H1 (cell line): ENCODE results near the gene TMEM106C. TPM values are rescaled to one million over a fixed set of nuclear protein-coding genes. Genes with fewer than 3 reads are reported as not detected.

Source experiments
- CTCF ChIA-PET: fragments of 300-600 bp; sonication (Branson Sonifier 250); formaldehyde crosslinking; loops from one replicate; lab custom pipeline; 2021; ENCODE audit not compliant: partially characterized antibody; lab: Charles Lee
- POLR2A ChIA-PET: fragments of 300-600 bp; sonication (Branson Sonifier 250); formaldehyde crosslinking; loops from one replicate; lab custom pipeline; 2021; ENCODE audit warnings: inconsistent platforms; ENCODE audit not compliant: partially characterized antibody; lab: Charles Lee
- DNase-seq, 2 experiments: peaks; one replicate each; pipeline versions ENCODE4 v3.0.0 to v3.0.0-alpha.2; 2010 to 2022; ENCODE audit warnings: low spot score in 2 of 2, low read depth in 1 of 2, mixed read lengths in 1 of 2
- FAIRE-seq: peaks from 2 replicates; lab custom pipeline; 2011; peaks lifted over from hg19 to GRCh38; lab: Jason Lieb, UNC
- H2AFZ ChIP-seq: 2 replicates; pipeline ENCODE4 v1.8.1; 2012; ENCODE audit warnings: low read length, inconsistent platforms
- H2AK5ac ChIP-seq: 2 replicates; pipeline ENCODE4 v1.6.1; 2013; ENCODE audit warnings: low read depth, low read length
- H2BK120ac ChIP-seq: replicated peaks from 2 replicates; pipeline ENCODE3; 2013; ENCODE audit warnings: low read depth, low read length, inconsistent platforms
- H2BK12ac ChIP-seq: 2 replicates; pipeline ENCODE4 v1.6.1; 2013; ENCODE audit warnings: low read depth, low read length
- H2BK15ac ChIP-seq: 2 replicates; pipeline ENCODE4 v1.6.1; 2013; ENCODE audit warnings: low read length
- H2BK20ac ChIP-seq: 2 replicates; pipeline ENCODE4 v1.6.1; 2013; ENCODE audit warnings: low read length
- H2BK5ac ChIP-seq: 2 replicates; pipeline ENCODE4 v1.6.1; 2013; ENCODE audit warnings: low read depth, low read length
- H3K14ac ChIP-seq: 2 replicates; pipeline ENCODE4 v1.6.1; 2013; ENCODE audit warnings: inconsistent platforms; ENCODE audit not compliant: insufficient read length
- H3K18ac ChIP-seq: 2 replicates; pipeline ENCODE4 v1.6.1; 2013; ENCODE audit warnings: low read length; ENCODE audit errors: extremely low read depth
- H3K23ac ChIP-seq: 2 replicates; pipeline ENCODE4 v1.6.1; 2013; ENCODE audit warnings: inconsistent platforms; ENCODE audit not compliant: insufficient read length
- H3K23me2 ChIP-seq: 2 replicates; pipeline ENCODE4 v1.6.1; 2013; ENCODE audit warnings: low read depth, low read length
- H3K27ac ChIP-seq: 2 replicates; pipeline ENCODE4 v1.6.1; 2011; ENCODE audit warnings: low read depth, low read length, inconsistent platforms
- H3K27me3 ChIP-seq, 4 experiments: replicated peaks in 1 of 4; 1 replicate in 1 of 4; 2 replicates in 3 of 4; pipeline versions ENCODE4 v1.6.1 to v1.8.1; 2011 to 2013; ENCODE audit warnings: low read length in 3 of 4, mild to moderate bottlenecking in 3 of 4, inconsistent platforms in 2 of 4, mixed read lengths in 2 of 4, moderate library complexity in 1 of 4; ENCODE audit not compliant: control insufficient read depth in 3 of 4, insufficient read depth in 3 of 4; ENCODE audit errors: extremely low read depth in 1 of 4
- H3K36me3 ChIP-seq, 4 experiments: 2 replicates each; pipeline versions ENCODE4 v1.6.1 to v1.8.1; 2011 to 2013; ENCODE audit warnings: mild to moderate bottlenecking in 4 of 4, low read length in 3 of 4, moderate library complexity in 2 of 4, control low read depth in 1 of 4, inconsistent platforms in 1 of 4; ENCODE audit not compliant: insufficient read depth in 4 of 4, control insufficient read depth in 2 of 4
- H3K4ac ChIP-seq: replicated peaks from 2 replicates; pipeline ENCODE3; 2013; ENCODE audit warnings: low read length, low read depth, mixed read lengths, inconsistent platforms; ENCODE audit not compliant: insufficient read length
- H3K4me1 ChIP-seq, 4 experiments: replicated peaks in 1 of 4; 1 replicate in 1 of 4; 2 replicates in 3 of 4; pipeline versions ENCODE4 v1.6.1 to v1.8.1; 2011 to 2013; ENCODE audit warnings: low read length in 3 of 4, inconsistent platforms in 2 of 4, mixed read lengths in 1 of 4; ENCODE audit not compliant: insufficient read depth in 4 of 4, control insufficient read depth in 3 of 4
- H3K4me2 ChIP-seq, 2 experiments: 2 replicates each; pipeline versions ENCODE4 v1.6.1 to v1.8.1; 2011 to 2013; ENCODE audit warnings: low read depth in 2 of 2, low read length in 2 of 2, control low read depth in 1 of 2, inconsistent platforms in 1 of 2, mild to moderate bottlenecking in 1 of 2; ENCODE audit not compliant: insufficient read depth in 1 of 2
- H3K4me3 ChIP-seq, 4 experiments: fragments of 200-600, 300-600 bp in 1 of 4; sonication (generic), shearing (Covaris generic), sonication (Bioruptor Twin) in 1 of 4; 2 replicates each; pipeline versions ENCODE4 v1.5.1 to v1.8.1; 2011 to 2016; ENCODE audit warnings: low read length in 4 of 4, low read depth in 3 of 4, control low read depth in 2 of 4, inconsistent platforms in 2 of 4, mild to moderate bottlenecking in 2 of 4, mixed read lengths in 1 of 4, moderate library complexity in 1 of 4; ENCODE audit not compliant: insufficient read depth in 2 of 4; ENCODE audit errors: extremely low read depth in 1 of 4
- H3K56ac ChIP-seq: replicated peaks from 2 replicates; pipeline ENCODE3; 2013; ENCODE audit warnings: low read depth, mild to moderate bottlenecking, mixed read lengths, low read length, inconsistent platforms; ENCODE audit not compliant: insufficient read length
- H3K79me1 ChIP-seq: 2 replicates; pipeline ENCODE4 v1.6.1; 2013; ENCODE audit warnings: low read depth, low read length, control low read depth
- H3K79me2 ChIP-seq, 2 experiments: 2 replicates each; pipeline versions ENCODE4 v1.6.1 to v1.8.1; 2012 to 2013; ENCODE audit warnings: low read length in 2 of 2, mild to moderate bottlenecking in 2 of 2, inconsistent platforms in 1 of 2; ENCODE audit not compliant: insufficient read depth in 2 of 2, control insufficient read depth in 1 of 2
- H3K9ac ChIP-seq, 4 experiments: replicated peaks in 1 of 4; 1 replicate in 1 of 4; 2 replicates in 3 of 4; pipeline versions ENCODE4 v1.6.1 to v1.8.1; 2011 to 2013; ENCODE audit warnings: low read depth in 3 of 4, low read length in 3 of 4, control low read depth in 2 of 4, mild to moderate bottlenecking in 2 of 4, moderate library complexity in 2 of 4, inconsistent platforms in 1 of 4; ENCODE audit errors: extremely low read depth in 1 of 4
- H3K9me3 ChIP-seq, 2 experiments: 2 replicates each; pipeline versions ENCODE4 v1.6.1 to v1.8.1; 2012 to 2013; ENCODE audit warnings: mild to moderate bottlenecking in 2 of 2, moderate library complexity in 2 of 2, control low read depth in 1 of 2, inconsistent platforms in 1 of 2, low read depth in 1 of 2, low read length in 1 of 2, mixed read lengths in 1 of 2; ENCODE audit not compliant: insufficient read depth in 2 of 2
- H4K20me1 ChIP-seq, 2 experiments: replicated peaks in 1 of 2; 2 replicates each; pipeline versions ENCODE3 to v1.8.1; 2011 to 2013; ENCODE audit warnings: inconsistent platforms in 2 of 2, low read length in 2 of 2, mild to moderate bottlenecking in 1 of 2; ENCODE audit not compliant: insufficient read depth in 2 of 2, control insufficient read depth in 1 of 2
- H4K5ac ChIP-seq: 2 replicates; pipeline ENCODE4 v1.6.1; 2013; ENCODE audit warnings: low read length, low read depth, mixed read lengths, inconsistent platforms; ENCODE audit not compliant: insufficient read length
- H4K8ac ChIP-seq: 2 replicates; pipeline ENCODE4 v1.8.0; 2013; ENCODE audit warnings: mild to moderate bottlenecking, moderate library complexity, low read length, inconsistent platforms; ENCODE audit not compliant: insufficient read depth; ENCODE audit errors: extremely low read depth
- H4K91ac ChIP-seq: replicated peaks from 2 replicates; pipeline ENCODE3; 2013; ENCODE audit warnings: low read length, mixed read lengths, inconsistent platforms; ENCODE audit not compliant: insufficient read length
- NANOG ChIP-seq: IDR thresholded peaks from 2 replicates; pipeline ENCODE4 v1.6.1; 2011; ENCODE audit warnings: low read length, low read depth, mild to moderate bottlenecking, inconsistent platforms; ENCODE audit not compliant: insufficient read depth, poor library complexity, severe bottlenecking
- WGBS, 2 experiments: shearing (Covaris generic) in 1 of 2; methylation state at CpG; one replicate each; pipeline versions ENCODE4 v1.1.6 to v1.1.7; 2013 to 2015; ENCODE audit warnings: low lambda C conversion rate in 2 of 2, mixed read lengths in 2 of 2, inconsistent platforms in 1 of 2, low coverage in 1 of 2, missing lambda C conversion rate in 1 of 2; ENCODE audit not compliant: insufficient replicate concordance in 2 of 2, insufficient coverage in 1 of 2, insufficient read length in 1 of 2; ENCODE audit errors: extremely low coverage in 1 of 2, missing lambda C conversion rate in 1 of 2; 5-methylcytosine and 5-hydroxymethylcytosine counted together
- polyA plus RNA-seq, 7 experiments: library from polyadenylated mRNA; depleted of rRNA in 3 of 7; stranded (reverse) in 5 of 7; unstranded in 2 of 7; fragments of >200 nt in 5 of 7; fragments of 200-250 nt in 2 of 7; gene quantifications; 1 replicate in 5 of 7; 2 replicates in 1 of 7; 4 replicates in 1 of 7; pipeline versions ENCODE4 v1.2.1 to v1.2.3, GENCODE V29; 2011 to 2013; ENCODE audit warnings: missing spikeins in 2 of 7, mixed read lengths in 2 of 7
- total RNA-seq: library from RNA; stranded (reverse); fragmentation: NEBNext Ultra II Directional; extraction: Animal tissue kit (Norgen Biotek cat#: 25700); gene quantifications from 2 replicates; pipeline ENCODE4 v1.2.1, GENCODE V29; 2021

Gene TMEM106C
- total and polyA plus RNA-seq, 2 of the 8 experiments (the other 6 are each of a cell fraction or from before 2014, with no cell fraction given) = 36.6 to 45.3 TPM

GRCh38 chr12:47942614-47943225 is 20.7 kb upstream of the TMEM106C start:
- TF ChIP-seq NANOG = no peak
- H2BK15ac ChIP-seq = peak overlapping the region; percentile 92; the same call in 1 of the 2 replicates
- H3K23ac ChIP-seq = no peak overlapping the region
- 0 out of 2 replicates have a peak overlapping the region, but pooled peaks have one; percentile 24 for H2BK5ac ChIP-seq
- no peak overlapping the region for H2BK20ac ChIP-seq
- H2AK5ac ChIP-seq = no peak overlapping the region
- H4K91ac ChIP-seq = peak overlapping the region; percentile 62
- H3K4me1 ChIP-seq = peaks cover 0 to 16% (median 13%) of the 10 kb centered on the region in 4 experiments; a peak in 5 of 7 replicates
- H3K9me3 ChIP-seq = no peaks in the 10 kb centered on the region
- H2AFZ ChIP-seq = no peak overlapping the region
- H3K36me3 ChIP-seq = no peaks in the 10 kb centered on the region
- no peak for FAIRE-seq
- no peak overlapping the region for H2BK120ac ChIP-seq
- ChIA-PET POLR2A (no interaction called here), CTCF (interaction anchor here (0.6 to 2.1 kb wide), 16 partner anchors 8 to 1389 kb away, joined by 3 to 10 read pairs (median 3); partner anchors contain the start of gene VDR)
- H4K20me1 ChIP-seq = peaks cover 0 to 2% of the 10 kb centered on the region in 2 experiments
- H3K9ac ChIP-seq = no peak overlapping the region; a peak in 1 of 7 replicates
- no peak overlapping the region for H3K56ac ChIP-seq
- H3K14ac ChIP-seq = no peak overlapping the region
- H4K8ac ChIP-seq = no peak overlapping the region; the same call in 1 of the 2 replicates
- no peak overlapping the region; the same call in 1 of the 2 replicates for H3K18ac ChIP-seq
- H3K4me3 ChIP-seq = no peak overlapping the region
- H2BK12ac ChIP-seq = no peak overlapping the region
- H3K4ac ChIP-seq = no peak overlapping the region
- H3K4me2 ChIP-seq = peak overlapping the region; percentile 20 to 42; a peak in 1 of 4 replicates
- 75% methylated on average over 19 of the region's 31 CpGs; no CpG with 5 or more reads in 1 of the 2 experiments for WGBS, 2 experiments
- no peak overlapping the region for H4K5ac ChIP-seq
- peaks cover 0 to 24% (median 16%) of the 10 kb centered on the region in 4 experiments; a peak in 5 of 7 replicates for H3K27me3 ChIP-seq
- DNase-seq = no peak
- no peaks in the 10 kb centered on the region for H3K79me2 ChIP-seq
- H3K27ac ChIP-seq = no peak overlapping the region
- H3K79me1 ChIP-seq = no peaks in the 10 kb centered on the region
- H3K23me2 ChIP-seq = peaks cover 6% of the 10 kb centered on the region
